ENCODE results near the gene SECISBP2. TPM values are rescaled to one million over a fixed set of nuclear protein-coding genes. Genes with fewer than 3 reads are reported as not detected.
"Not testable (repeated sequence)": the region's sequence is repeated elsewhere in the genome, so short reads cannot be mapped to it uniquely, and the experiment has no call there.

SECISBP2 gene
- total and polyA plus RNA-seq, 2 experiments from 2014 or later: 30.6 to 43.8 TPM

DNA sequence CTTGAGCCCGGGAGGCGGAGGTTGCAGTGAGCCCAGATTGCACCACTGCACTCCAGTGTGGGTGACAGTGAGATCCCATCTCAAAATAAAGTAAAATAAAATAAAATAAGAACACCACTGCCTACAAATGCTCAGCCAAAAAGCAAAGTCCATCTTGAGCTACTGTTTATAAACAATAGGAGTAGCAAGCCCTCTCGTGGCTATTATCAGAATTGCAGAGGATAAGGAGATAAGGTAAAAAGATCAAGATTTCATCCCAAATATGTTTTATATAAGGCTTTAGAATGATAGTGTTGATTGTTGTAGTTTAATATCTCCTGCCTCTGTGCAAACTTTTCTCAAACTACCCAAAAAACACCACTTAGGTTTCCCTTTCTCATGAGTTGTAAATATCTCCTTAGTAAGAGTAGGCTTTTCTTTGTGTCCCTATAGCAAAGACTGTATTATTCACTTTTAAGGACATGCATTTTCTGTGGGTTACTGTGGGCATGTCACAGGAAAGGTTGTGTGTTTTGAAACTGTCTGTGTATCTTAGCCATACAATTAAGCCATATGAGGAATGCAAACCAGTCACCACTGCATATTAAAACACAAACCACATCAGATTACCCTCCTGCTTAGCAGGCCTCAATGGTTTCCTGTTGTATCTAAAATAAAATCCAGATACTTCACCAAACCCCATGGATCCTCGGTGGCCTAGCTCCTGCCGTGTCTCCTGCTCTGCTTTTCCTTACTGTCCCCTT, 39.1 kb upstream of the SECISBP2 start:
- no peaks in the 10 kb centered on the region for H3K27me3 ChIP-seq
- H3K4me2 ChIP-seq: no peak overlapping the region
- H3K9me2 ChIP-seq (replicated peaks; ENCODE audit: insufficient read depth): no peaks in the 10 kb centered on the region
- H2AFZ ChIP-seq: no peak overlapping the region
- 73% methylated on average over 5 of the region's 5 CpGs for WGBS (ENCODE audit: low lambda C conversion rate, missing lambda C conversion rate)
- TF ChIP-seq EZH2phosphoT487 (IDR thresholded peaks at IDR 0.05; ENCODE audit: low read depth, severe bottlenecking, unreplicated experiment): no peak
- no peak for TF ChIP-seq EZH2 (IDR thresholded peaks at IDR 0.05; ENCODE audit: borderline replicate concordance)
- TF ChIP-seq, protein P1, sequence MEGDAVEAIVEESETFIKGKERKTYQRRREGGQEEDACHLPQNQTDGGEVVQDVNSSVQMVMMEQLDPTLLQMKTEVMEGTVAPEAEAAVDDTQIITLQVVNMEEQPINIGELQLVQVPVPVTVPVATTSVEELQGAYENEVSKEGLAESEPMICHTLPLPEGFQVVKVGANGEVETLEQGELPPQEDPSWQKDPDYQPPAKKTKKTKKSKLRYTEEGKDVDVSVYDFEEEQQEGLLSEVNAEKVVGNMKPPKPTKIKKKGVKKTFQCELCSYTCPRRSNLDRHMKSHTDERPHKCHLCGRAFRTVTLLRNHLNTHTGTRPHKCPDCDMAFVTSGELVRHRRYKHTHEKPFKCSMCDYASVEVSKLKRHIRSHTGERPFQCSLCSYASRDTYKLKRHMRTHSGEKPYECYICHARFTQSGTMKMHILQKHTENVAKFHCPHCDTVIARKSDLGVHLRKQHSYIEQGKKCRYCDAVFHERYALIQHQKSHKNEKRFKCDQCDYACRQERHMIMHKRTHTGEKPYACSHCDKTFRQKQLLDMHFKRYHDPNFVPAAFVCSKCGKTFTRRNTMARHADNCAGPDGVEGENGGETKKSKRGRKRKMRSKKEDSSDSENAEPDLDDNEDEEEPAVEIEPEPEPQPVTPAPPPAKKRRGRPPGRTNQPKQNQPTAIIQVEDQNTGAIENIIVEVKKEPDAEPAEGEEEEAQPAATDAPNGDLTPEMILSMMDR (IDR thresholded peaks at IDR 0.05; ENCODE audit: poor library complexity): peak; percentile 82
- peak; percentile 77 for DNase-seq (ENCODE audit: low spot score)
- no peak overlapping the region for H3K27ac ChIP-seq
- no peaks in the 10 kb centered on the region for H3K79me2 ChIP-seq
- H3K4me3 ChIP-seq: no peak overlapping the region
- peaks cover 6% of the 10 kb centered on the region for H3K9me3 ChIP-seq (ENCODE audit: low read depth)
- no peaks in the 10 kb centered on the region for H3K4me1 ChIP-seq (ENCODE audit: insufficient read depth)
- no peaks in the 10 kb centered on the region for H4K20me1 ChIP-seq (ENCODE audit: insufficient read depth, poor library complexity, severe bottlenecking)
- H3K36me3 ChIP-seq (replicated peaks; ENCODE audit: insufficient read depth, low read depth): no peaks in the 10 kb centered on the region

DNA sequence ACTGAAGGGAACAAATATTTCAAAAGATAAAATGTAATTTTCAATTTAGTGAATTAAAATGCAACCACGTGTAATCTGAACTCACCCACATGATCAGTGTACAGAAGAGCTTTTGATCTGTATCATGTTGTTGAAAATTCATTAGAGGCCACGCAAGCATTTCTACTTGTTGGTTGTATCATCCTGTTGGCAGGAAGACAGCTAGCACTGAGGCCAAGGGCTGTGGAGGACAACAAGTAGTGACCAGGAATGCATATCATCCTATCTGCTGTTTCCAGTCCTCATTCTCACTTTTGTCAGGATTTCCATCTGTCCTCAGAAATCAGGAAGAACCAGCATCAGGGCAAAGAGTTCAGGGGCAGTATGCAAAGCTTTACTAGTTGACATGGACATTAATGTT, 37.2 kb upstream of the SECISBP2 start:
- Histone ChIP-seq H3K4me3 (no peak overlapping the region), H2AFZ (no peak overlapping the region), H3K36me3 (replicated peaks; ENCODE audit: insufficient read depth, low read depth) (no peaks in the 10 kb centered on the region), H4K20me1 (ENCODE audit: insufficient read depth, poor library complexity, severe bottlenecking) (no peaks in the 10 kb centered on the region), H3K4me1 (ENCODE audit: insufficient read depth) (no peaks in the 10 kb centered on the region), H3K9me2 (replicated peaks; ENCODE audit: insufficient read depth) (no peaks in the 10 kb centered on the region), H3K4me2 (no peak overlapping the region), H3K27ac (no peak overlapping the region), H3K27me3 (no peaks in the 10 kb centered on the region), H3K79me2 (no peaks in the 10 kb centered on the region), H3K9me3 (ENCODE audit: low read depth) (no peaks in the 10 kb centered on the region)
- 71% methylated on average over 2 of the region's 2 CpGs for WGBS (ENCODE audit: low lambda C conversion rate, missing lambda C conversion rate)
- TF ChIP-seq EZH2phosphoT487 (IDR thresholded peaks at IDR 0.05; ENCODE audit: low read depth, severe bottlenecking, unreplicated experiment) (no peak), EZH2 (IDR thresholded peaks at IDR 0.05; ENCODE audit: borderline replicate concordance) (no peak)
- TF ChIP-seq, protein P1 (IDR thresholded peaks at IDR 0.05; ENCODE audit: poor library complexity): no peak
- DNase-seq (ENCODE audit: low spot score): no peak

DNA sequence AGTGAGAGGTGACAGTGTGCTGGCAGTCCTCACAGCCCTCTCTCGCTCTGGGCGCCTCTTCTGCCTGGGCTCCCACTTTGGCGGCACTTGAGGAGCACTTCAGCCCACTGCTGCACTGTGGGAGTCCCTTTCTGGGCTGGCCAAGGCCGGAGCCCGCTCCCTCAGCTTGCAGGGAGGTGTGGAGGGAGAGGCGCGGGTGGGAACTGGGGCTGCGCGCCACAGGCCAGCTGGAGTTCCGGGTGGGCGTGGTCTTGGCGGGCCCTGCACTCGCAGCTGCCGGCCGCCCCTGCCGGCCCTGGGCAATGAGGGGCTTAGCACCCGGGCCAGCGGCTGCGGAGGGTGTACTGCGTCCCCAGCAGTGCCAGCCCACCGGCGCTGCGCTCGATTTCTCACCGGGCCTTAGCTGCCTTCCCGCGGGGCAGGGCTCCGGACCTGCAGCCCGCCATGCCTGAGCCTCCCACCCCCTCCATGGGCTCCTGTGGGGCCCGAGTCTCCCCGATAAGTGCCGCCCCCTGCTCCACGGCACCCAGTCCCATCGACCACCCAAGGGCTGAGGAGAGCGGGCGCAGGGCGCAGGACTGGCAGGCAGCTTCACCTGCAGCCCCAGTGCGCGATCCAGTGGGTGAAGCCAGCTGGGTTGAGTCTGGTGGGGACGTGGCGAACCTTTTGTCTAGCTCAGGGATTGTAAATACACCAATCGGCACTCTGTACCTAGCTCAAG, 35.9 kb upstream of the SECISBP2 start:
- H4K20me1 ChIP-seq (ENCODE audit: insufficient read depth, poor library complexity, severe bottlenecking); H3K27me3 ChIP-seq; H3K9me2 ChIP-seq (replicated peaks; ENCODE audit: insufficient read depth); H3K27ac ChIP-seq; H3K79me2 ChIP-seq; H2AFZ ChIP-seq; H3K4me3 ChIP-seq; H3K4me2 ChIP-seq; H3K9me3 ChIP-seq (ENCODE audit: low read depth); H3K4me1 ChIP-seq (ENCODE audit: insufficient read depth); DNase-seq (ENCODE audit: low spot score); H3K36me3 ChIP-seq (replicated peaks; ENCODE audit: insufficient read depth, low read depth): not testable (repeated sequence)
- 97% methylated on average over 31 of the region's 42 CpGs for WGBS (ENCODE audit: low lambda C conversion rate, missing lambda C conversion rate)

DNA sequence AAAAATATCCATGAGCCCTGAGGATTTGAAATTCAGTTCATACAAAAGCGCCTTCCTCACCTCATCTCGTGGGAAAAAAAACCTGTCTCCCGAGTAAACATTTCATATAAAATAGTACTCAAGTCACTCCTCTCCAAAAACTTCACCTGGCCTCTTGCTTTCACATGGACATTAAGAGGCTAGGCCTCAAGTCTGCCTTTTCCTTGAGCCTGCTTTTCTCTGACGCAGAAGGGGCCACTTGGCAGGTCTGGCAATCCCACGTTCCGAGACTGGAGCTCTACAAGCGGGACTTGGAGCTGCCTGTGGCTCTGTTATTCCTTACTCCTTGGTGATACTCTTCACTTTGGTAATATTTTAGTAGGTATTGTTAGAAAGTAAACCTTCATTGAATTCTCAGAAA, 34.2 kb upstream of the SECISBP2 start:
- 90% methylated on average over 7 of the region's 7 CpGs for WGBS (ENCODE audit: low lambda C conversion rate, missing lambda C conversion rate)
- no peak for DNase-seq (ENCODE audit: low spot score)
- H3K9me3 ChIP-seq (ENCODE audit: low read depth): no peaks in the 10 kb centered on the region
- no peaks in the 10 kb centered on the region for H3K9me2 ChIP-seq (replicated peaks; ENCODE audit: insufficient read depth)
- no peaks in the 10 kb centered on the region for H3K4me1 ChIP-seq (ENCODE audit: insufficient read depth)
- no peaks in the 10 kb centered on the region for H3K79me2 ChIP-seq
- no peak for TF ChIP-seq EZH2 (IDR thresholded peaks at IDR 0.05; ENCODE audit: borderline replicate concordance)
- no peak for TF ChIP-seq EZH2phosphoT487 (IDR thresholded peaks at IDR 0.05; ENCODE audit: low read depth, severe bottlenecking, unreplicated experiment)
- TF ChIP-seq, protein P1 (IDR thresholded peaks at IDR 0.05; ENCODE audit: poor library complexity): no peak
- H3K4me2 ChIP-seq: no peak overlapping the region
- H4K20me1 ChIP-seq (ENCODE audit: insufficient read depth, poor library complexity, severe bottlenecking): no peaks in the 10 kb centered on the region
- no peaks in the 10 kb centered on the region for H3K27me3 ChIP-seq
- H3K27ac ChIP-seq: no peak overlapping the region
- H3K36me3 ChIP-seq (replicated peaks; ENCODE audit: insufficient read depth, low read depth): no peaks in the 10 kb centered on the region
- no peak overlapping the region for H2AFZ ChIP-seq
- H3K4me3 ChIP-seq: no peak overlapping the region
